A673 (cell line): ENCODE data around the gene QDPR. TPM values are rescaled to one million over a fixed set of nuclear protein-coding genes. Genes with fewer than 3 reads are reported as not detected.

ENCODE experiments used
- BruUV-seq: library from RNA; stranded (reverse); fragments of 400-500 nt; replicated peaks from 2 replicates; lab custom pipeline; 2021; lab: Mats Ljungman, UMichigan
- CTCF ChIA-PET: fragments of 300-600 bp; sonication (Branson Sonifier 250); formaldehyde crosslinking; loops from one replicate; lab custom pipeline; 2022; ENCODE audit warnings: antibody characterized with exemption; lab: Charles Lee
- POLR2A ChIA-PET: fragments of 300-600 bp; sonication (Branson Sonifier 250); formaldehyde crosslinking; loops from one replicate; lab custom pipeline; 2022; ENCODE audit warnings: antibody characterized with exemption; ENCODE audit not compliant: low non-redundant PET; lab: Charles Lee
- DNase-seq: peaks from one replicate; pipeline ENCODE4 v3.0.0-alpha.2; 2015; ENCODE audit warnings: low spot score
- H3K27ac ChIP-seq: fragments of 200-600 bp; sonication (generic); 2 replicates; pipeline ENCODE4 v1.5.1; 2016; ENCODE audit warnings: mixed run types, low read depth, mild to moderate bottlenecking, mixed read lengths, antibody characterized with exemption, low read length; ENCODE audit not compliant: poor library complexity, severe bottlenecking
- H3K27me3 ChIP-seq: fragments of 200-600 bp; sonication (generic); replicated peaks from 2 replicates; pipeline ENCODE4 v1.6.1; 2017; ENCODE audit warnings: mixed run types, low read depth, mild to moderate bottlenecking, mixed read lengths, antibody characterized with exemption, low read length; ENCODE audit not compliant: insufficient read depth, poor library complexity
- H3K36me3 ChIP-seq: fragments of 200-600 bp; sonication (generic); 2 replicates; pipeline ENCODE4 v1.6.1; 2016; ENCODE audit warnings: mixed run types, mild to moderate bottlenecking, mixed read lengths, antibody characterized with exemption, low read length; ENCODE audit not compliant: insufficient read depth, poor library complexity, severe bottlenecking
- H3K4me1 ChIP-seq: fragments of 200-600 bp; sonication (generic); 2 replicates; pipeline ENCODE4 v1.6.1; 2017; ENCODE audit warnings: mixed run types, mild to moderate bottlenecking, mixed read lengths, antibody characterized with exemption, low read length; ENCODE audit not compliant: insufficient read depth, poor library complexity, severe bottlenecking
- H3K4me3 ChIP-seq: fragments of 200-600 bp; sonication (generic); 2 replicates; pipeline ENCODE4 v1.5.1; 2016; ENCODE audit warnings: low read depth, mixed run types, mild to moderate bottlenecking, mixed read lengths, low read length; ENCODE audit not compliant: poor library complexity, severe bottlenecking
- H3K9me3 ChIP-seq: fragments of 200-600 bp; sonication (generic); 2 replicates; pipeline ENCODE4 v1.6.1; 2016; ENCODE audit warnings: mixed run types, low read depth, mild to moderate bottlenecking, mixed read lengths, antibody characterized with exemption, low read length; ENCODE audit not compliant: poor library complexity, severe bottlenecking
- CTCF ChIP-seq: fragments of 300-800, 200-600 bp; sonication (generic); conservative IDR thresholded peaks from 2 replicates; pipeline ENCODE4 v1.5.1; 2017; ENCODE audit warnings: low read depth, mild to moderate bottlenecking, antibody characterized with exemption, low read length, moderate library complexity, mixed read lengths
- EZH2 ChIP-seq: fragments of 200-600 bp; sonication (generic); IDR thresholded peaks from 2 replicates; pipeline ENCODE4 v1.6.1; 2017; ENCODE audit warnings: borderline replicate concordance, low read depth, mild to moderate bottlenecking, mixed read lengths, antibody characterized with exemption, low read length; ENCODE audit not compliant: poor library complexity, severe bottlenecking
- intact Hi-C: fragments of 100-400 bp; cut with micrococcal nuclease; formaldehyde crosslinking; loops from one replicate; pipeline ENCODE4 v1.10.0; 2022; ENCODE audit not compliant: unreplicated experiment
- total RNA-seq: library from RNA; stranded (reverse); gene quantifications from 2 replicates; pipeline ENCODE4 v1.2.3, GENCODE V29; 2021

QDPR gene
- total RNA-seq, 1 experiment from 2014 or later: 14.7 TPM

DNA sequence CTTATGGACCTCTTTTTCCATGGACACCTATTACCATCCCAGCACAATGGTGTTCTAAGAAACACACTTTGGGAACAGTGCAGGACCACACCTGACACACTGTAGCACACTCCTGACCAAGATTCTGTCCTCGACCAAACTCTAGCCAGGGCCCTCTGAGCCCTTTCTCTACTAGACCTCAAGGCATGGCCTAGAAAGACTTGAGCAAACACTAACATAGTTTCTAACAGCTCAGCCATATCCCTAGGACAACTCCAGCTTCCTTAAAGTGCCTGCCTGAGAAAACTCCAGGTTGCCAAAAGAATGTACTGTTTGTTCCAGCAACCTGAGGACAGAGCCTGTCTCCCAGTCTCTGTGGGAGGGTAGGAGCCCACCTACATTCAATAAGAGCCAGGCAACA lies 48.3 kb downstream of the QDPR start:
- Histone ChIP-seq H3K27ac (no peak overlapping the region), H3K4me1 (no peaks in the 10 kb centered on the region), H3K9me3 (no peaks in the 10 kb centered on the region), H3K27me3 (no peaks in the 10 kb centered on the region), H3K36me3 (no peaks in the 10 kb centered on the region), H3K4me3 (no peak overlapping the region)
- POLR2A ChIA-PET: no interaction called here
- intact Hi-C loops: no loop called here
- no peak for DNase-seq
- CTCF ChIA-PET: interaction anchor here (0.6 kb wide), 1 partner anchor 16 kb away, joined by 8 read pairs; no protein-coding TSS in a partner anchor
- no TSS peak for BruUV-seq
- no peak for TF ChIP-seq EZH2
- no peak for TF ChIP-seq CTCF

- no peaks in the 10 kb centered on the region for H3K36me3 ChIP-seq
- H3K27ac ChIP-seq: no peak overlapping the region
- TF ChIP-seq CTCF (no peak), EZH2 (no peak)
- ChIA-PET CTCF (interaction anchor here (0.5 to 0.9 kb wide), 2 partner anchors 22 to 294 kb away, joined by 3 read pairs; no protein-coding TSS in a partner anchor), POLR2A (no interaction called here)
- DNase-seq: no peak
- H3K4me1 ChIP-seq: no peaks in the 10 kb centered on the region
- no peak overlapping the region for H3K4me3 ChIP-seq
- intact Hi-C loops: no loop called here
- peaks cover 5% of the 10 kb centered on the region for H3K9me3 ChIP-seq
- H3K27me3 ChIP-seq: no peaks in the 10 kb centered on the region
- no TSS peak for BruUV-seq
These were observed 61.6 kb downstream of the QDPR start for GRCh38 chr4:17450269-17450804.

- Histone ChIP-seq H3K27me3 (no peaks in the 10 kb centered on the region), H3K27ac (no peak overlapping the region), H3K9me3 (no peaks in the 10 kb centered on the region), H3K4me1 (no peaks in the 10 kb centered on the region), H3K4me3 (no peak overlapping the region), H3K36me3 (no peaks in the 10 kb centered on the region)
- BruUV-seq: no TSS peak
- TF ChIP-seq EZH2 (no peak), CTCF (no peak)
- ChIA-PET CTCF (no interaction called here), POLR2A (no interaction called here)
- DNase-seq: no peak
- intact Hi-C loops: loop anchor here (5.0 to 10.0 kb wide), 5 partner anchors 101 to 1156 kb away; no protein-coding TSS in a partner anchor
These were observed 63.2 kb downstream of the QDPR start for GRCh38 chr4:17448689-17449088.
